ENCODE measurements around the gene ALAS1.
A peak's percentile ranks its signal among the peaks of the same experiment; 100 is the strongest.

ALAS1 gene

DNA sequence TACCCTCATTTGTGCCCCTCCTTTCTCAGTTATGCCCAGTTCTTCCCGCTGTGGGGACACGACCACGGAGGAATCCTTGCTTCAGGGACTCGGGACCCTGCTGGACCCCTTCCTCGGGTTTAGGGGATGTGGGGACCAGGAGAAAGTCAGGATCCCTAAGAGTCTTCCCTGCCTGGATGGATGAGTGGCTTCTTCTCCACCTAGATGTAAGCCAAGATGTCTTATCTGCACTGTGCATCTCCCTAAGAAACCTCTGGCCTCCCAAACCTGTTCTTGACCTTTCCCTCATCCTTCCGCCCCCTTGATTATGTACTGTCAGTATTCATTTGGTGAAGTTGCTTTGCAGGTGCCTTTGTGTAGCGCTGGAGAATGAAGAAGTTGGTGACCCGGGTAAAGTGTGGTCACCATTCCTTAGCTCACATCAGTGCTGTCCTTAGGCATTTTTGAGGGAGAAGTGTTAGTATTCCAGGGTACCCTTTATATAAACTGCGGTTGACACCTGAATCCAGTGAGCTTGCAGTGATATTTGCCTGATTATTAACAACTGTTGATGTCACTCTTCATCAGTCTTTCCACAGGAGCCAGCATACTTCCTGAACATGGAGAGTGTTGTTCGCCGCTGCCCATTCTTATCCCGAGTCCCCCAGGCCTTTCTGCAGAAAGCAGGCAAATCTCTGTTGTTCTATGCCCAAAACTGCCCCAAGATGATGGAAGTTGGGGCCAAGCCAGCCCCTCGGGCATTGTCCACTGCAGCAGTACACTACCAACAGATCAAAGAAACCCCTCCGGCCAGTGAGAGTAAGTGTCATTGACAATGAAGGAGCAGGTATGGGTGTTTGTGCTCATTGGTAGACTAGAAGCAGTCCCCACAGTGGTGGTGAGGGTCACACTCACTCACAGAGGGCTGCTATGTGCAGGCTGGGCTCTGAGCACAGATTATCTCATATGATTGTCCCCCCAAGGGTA lies 966 bp downstream of the ALAS1 start:
- no peak for DNase-seq (ENCODE audit: low read depth)

DNA sequence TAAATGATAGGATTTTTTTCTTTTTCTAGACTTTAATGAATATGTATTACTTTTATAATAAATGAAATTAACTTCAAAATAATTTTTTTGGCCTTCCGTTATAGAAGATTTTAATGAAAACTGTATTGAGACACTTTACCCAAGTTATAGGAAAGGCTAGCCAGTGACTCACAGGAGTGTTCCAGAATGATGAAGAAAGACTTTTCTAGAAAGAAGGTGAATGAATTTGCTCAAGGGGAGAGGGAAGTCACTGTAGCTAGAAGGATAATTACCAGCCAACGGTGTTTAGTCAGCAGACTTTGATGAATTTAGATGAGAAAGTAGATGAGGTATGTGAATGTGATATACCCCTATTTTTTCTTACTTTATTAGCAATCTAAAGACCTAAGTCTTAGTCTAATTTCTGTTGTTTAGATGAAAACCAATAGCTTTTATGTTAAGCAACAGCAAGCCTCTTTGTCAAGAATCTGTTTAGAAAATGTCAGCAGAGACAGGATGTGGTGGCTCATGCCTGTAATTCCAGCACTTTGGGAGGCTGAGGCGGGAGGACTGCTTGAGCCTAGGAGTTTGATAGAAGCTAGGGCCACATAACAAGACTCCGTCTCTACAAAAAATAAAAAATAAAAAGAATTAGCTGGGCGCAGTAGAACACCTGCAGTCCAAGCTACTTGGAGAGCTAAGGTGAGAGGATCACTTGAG lies 3.2 kb downstream of the ALAS1 start:
- DNase-seq (ENCODE audit: low read depth) = no peak

DNA sequence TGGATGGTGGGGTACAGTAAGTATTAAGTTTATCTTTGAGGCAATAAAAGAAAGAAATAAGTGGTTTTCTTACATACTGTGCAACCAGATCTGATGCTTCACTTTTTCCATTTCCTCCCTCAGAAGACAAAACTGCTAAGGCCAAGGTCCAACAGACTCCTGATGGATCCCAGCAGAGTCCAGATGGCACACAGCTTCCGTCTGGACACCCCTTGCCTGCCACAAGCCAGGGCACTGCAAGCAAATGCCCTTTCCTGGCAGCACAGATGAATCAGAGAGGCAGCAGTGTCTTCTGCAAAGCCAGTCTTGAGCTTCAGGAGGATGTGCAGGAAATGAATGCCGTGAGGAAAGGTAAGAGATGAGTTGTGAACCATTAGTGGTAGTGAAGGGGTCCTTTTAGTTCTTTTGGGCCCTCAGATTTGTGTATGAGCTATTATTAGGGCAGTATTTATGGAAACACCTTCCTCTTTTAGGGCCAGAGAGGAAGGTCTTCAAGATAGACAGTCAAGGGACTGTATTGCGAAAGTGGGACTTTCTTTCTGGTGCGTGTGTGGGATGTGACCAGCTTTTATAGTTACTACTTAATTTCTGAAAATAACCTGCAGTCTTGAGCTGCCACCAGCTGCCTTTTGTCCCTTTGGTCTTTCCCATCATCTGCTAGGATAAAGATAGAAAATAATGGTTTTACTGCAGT lies 4.6 kb downstream of the ALAS1 start:
- no peak for DNase-seq (ENCODE audit: low read depth)

DNA sequence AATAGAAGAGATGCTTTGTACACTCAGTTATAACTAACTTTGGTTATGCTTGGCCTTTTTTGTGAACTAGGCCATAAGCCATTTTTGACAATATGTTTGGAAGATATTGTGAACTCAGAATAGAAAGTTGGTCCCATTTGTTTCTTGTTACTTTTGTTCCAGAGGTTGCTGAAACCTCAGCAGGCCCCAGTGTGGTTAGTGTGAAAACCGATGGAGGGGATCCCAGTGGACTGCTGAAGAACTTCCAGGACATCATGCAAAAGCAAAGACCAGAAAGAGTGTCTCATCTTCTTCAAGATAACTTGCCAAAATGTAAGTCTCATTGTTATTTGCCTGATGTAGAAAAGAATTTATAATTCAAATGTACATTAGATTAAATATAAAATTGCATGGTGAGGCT lies 5.7 kb downstream of the ALAS1 start:
- no peak for DNase-seq (ENCODE audit: low read depth)

DNA sequence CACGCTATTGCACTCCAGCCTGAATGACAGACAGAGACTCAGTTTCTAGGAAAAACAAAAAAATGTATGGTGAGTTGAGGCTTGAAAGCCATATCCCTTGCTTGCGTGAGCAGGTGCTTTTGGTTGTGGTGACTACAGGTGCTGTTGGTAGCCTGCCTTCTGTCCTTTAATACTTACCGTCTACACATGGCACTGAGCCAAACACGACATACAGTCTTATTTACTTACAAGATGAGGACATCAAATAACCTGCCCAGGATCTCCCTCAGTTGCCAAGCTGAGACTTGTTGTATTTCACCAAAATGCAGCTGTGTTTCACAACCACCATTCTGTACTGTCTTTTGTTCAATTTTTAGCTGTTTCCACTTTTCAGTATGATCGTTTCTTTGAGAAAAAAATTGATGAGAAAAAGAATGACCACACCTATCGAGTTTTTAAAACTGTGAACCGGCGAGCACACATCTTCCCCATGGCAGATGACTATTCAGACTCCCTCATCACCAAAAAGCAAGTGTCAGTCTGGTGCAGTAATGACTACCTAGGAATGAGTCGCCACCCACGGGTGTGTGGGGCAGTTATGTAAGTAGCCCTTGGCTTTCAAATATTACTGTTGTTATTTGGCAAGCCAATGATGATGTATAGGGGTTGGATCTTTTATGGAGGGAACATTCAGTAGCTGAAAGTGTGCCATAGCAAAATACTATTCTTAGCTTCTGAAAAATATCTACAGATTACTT lies 6.5 kb downstream of the ALAS1 start:
- no peak for DNase-seq (ENCODE audit: low read depth)

DNA sequence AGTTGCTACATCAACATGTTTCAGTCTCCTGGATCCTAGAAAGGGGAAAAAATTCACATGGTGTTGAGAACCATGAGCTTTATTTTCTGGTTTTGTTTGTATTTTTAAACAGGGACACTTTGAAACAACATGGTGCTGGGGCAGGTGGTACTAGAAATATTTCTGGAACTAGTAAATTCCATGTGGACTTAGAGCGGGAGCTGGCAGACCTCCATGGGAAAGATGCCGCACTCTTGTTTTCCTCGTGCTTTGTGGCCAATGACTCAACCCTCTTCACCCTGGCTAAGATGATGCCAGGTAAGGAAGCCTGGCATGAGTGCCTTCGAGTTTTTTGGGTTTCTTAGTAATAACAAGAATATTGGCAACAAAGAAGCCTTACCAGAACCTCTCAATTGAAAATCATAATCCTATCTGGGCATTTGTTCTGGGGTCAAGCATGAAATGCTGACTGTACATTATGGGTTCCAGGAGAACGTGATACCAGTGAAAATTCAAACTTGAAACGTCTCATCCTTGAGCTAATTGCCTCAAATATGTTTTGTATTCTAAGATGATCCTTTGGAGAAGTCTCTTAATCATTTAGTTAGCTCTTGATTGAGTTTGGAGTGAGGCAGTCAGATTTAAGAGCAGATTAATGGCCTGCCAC lies 7.9 kb downstream of the ALAS1 start:
- no peak for DNase-seq (ENCODE audit: low read depth)

DNA sequence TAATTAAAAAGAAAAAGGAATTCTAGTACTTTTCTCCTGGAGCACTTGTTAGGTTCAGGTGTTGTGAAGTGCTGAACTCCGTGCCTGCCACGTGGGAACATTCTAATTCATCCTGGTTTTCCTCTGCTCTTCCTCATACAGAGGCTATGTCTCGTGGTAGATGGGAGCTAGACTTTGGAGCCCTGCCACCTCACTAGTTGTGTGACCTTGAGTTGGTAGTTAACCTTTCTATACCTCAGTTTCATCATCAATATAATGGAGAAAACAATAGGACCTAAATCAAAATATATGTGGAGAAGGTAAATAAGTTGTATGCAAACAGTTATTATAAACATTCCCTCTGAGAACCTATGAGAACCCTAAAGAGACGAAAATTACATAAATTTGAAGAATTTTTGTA lies 10.6 kb downstream of the ALAS1 start:
- no peak for DNase-seq (ENCODE audit: low read depth)

DNA sequence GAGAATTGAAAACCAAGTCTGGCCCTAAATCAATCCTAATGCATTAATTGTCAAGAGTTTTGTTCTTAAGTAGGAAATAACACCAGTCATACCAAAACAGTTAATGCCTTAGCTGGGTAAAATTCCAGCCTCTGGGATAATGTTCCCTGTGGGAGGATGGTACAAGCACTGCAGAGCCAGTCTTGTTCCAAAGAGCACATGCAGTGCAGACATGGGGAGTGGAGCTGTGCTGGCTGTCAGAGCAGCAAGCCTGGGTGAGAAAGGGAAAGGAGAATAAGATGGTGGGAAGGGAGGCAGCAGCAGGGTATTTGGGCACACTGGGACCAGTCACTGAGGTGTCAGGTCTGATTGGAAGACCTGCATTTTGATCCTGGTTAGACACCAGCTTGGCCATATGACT lies 12.1 kb downstream of the ALAS1 start:
- no peak for DNase-seq (ENCODE audit: low read depth)

DNA sequence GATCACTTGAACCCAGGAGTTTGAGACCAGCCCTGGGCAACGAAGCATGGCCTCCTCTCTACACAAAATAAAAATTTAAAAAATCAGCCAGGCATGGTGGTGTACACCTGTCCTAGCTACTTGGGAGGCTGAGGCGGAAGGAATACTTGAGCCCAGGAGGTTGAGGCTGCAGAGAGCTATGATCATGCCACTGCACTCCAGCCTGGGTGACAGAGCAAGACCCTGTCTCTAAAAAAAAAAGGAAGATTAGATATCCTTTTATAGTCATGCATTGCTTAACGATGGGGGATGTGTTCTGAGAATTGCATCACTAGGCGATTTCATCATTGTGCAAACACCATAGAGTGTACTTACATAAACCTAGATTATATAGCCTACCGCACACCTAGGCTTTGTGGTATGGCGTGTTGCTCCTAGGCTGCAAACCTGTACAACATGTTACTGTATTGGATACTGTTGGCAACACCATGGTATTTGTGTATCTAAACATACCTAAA lies 12.6 kb downstream of the ALAS1 start:
- DNase-seq (ENCODE audit: low read depth) = no peak

DNA sequence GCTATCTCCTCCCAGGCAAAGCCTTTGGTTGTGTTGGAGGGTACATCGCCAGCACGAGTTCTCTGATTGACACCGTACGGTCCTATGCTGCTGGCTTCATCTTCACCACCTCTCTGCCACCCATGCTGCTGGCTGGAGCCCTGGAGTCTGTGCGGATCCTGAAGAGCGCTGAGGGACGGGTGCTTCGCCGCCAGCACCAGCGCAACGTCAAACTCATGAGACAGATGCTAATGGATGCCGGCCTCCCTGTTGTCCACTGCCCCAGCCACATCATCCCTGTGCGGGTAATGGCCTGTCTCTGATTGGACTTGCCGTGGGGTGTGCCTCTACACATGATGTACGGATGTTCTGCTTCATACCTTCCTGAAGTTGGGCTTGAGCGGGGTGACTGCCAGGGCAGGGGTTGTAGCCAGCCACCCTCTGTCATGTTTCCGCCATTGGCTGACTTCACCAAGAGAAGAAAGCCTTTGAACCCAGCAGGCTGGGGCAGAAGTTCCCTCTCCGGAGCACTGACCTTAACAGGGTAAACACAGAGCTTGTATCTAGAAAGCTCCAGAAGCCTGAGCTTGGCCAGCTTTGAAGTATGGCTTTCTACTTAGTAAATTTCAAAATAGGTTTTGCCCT lies 13.4 kb downstream of the ALAS1 start:
- DNase-seq (ENCODE audit: low read depth) = no peak

DNA sequence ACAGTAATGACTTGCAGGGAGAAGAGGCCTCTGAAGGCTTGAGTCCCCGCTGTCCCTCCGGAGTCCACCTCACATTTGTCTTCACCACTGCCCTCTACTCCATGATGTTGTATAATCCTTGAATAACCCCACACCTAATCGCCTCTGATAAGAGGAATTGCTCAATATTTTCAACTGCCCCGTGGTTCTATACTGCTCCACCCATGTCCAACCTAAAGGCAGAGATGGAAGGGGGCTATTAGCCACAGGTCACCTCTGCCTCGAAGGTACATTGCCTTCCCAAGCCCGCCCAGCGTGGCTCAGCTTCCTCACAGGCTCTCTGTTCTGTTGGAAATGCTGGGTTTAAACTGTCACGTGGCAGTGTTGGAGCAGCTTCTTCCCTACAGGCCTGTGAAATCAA lies 15.0 kb downstream of the ALAS1 start:
- no peak for DNase-seq (ENCODE audit: low read depth)

DNA sequence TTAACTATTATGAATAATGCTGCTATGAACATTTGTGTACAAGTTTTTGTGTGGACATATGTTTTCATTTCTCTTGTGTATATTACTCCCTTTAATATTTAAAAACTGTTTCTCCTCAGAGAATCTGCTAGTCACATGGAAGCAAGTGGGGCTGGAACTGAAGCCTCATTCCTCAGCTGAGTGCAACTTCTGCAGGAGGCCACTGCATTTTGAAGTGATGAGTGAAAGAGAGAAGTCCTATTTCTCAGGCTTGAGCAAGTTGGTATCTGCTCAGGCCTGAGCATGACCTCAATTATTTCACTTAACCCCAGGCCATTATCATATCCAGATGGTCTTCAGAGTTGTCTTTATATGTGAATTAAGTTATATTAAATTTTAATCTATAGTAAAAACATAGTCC lies 15.9 kb downstream of the ALAS1 start:
- DNase-seq (ENCODE audit: low read depth) = no peak

DNA sequence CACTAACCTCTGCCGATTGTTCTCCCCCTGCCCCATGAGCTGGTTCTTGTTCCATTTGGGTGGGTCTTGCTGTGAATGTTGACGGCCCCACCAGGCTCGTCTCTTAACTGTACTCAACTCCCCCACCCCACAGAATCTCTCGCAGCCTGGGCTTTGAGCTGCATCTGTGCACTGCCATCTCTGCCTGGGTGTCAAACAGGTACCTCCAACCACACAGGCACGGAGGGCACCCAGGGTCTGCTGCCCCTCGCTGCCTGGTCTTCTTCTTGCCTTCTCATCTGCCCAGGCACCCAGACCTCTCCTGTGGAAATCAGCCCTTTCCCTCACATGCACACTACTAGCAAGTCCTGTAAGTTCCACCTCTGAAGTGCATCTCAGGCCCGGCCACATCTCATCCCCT lies 17.4 kb downstream of the ALAS1 start:
- DNase-seq (ENCODE audit: low read depth) = no peak

DNA sequence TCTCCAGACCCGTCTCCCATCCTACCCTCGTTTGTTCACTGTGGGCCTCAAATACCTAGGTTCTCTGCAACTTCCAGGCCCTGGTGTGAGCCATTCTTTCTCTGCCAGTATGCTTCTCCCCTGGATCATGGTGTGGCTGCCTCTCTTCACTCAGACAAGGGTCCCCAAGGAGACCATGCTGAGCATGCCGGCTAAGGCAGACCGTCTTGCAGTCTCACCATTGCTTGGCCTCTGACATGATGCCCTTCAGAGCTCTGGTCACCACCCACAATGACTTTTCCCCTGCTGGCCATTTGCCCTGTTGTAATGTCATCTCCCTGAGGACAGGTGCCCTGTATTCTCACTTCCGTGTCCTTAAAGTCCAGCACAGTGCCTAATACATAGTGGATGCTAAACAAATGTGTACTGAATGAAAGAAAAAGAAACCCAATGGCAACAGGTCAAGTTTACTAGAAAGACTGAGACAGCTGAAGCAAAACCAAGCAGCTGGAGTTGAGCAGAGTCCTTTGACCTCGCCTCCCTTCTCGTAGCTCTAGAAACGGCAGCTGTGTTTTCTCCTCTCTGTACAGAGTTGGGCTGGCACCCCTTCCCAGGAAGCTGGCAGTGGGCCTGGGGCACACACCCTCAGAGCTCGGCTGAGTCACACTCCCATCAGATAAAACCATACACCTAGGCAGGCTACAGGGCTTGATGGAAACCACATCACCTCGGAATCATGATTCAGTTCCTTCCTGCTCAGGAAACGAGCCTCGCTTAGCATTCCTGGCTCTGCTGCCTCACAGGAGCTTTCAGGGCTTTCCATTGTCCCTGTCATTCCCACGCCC lies 18.8 kb downstream of the ALAS1 start:
- peak; percentile 38 for DNase-seq (ENCODE audit: low read depth)

DNA sequence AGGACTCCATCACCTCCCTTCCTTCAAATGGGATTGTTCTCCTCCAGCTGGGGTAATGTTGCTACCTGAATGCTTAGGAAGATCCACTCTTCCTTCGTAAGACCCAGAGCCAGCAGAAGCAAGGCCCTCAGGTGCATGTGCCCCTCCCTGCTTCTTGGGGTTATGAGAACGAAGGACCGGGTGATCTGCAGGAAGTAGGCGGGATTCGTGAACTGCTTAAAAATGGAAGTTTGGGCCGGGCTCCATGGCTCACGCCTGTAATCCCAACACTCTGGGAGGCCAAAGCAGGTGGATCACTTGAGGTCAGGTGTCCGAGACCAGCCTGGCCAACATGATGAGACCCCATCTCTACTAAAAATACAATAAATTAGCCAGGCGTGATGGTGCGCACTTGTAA lies 19.4 kb downstream of the ALAS1 start:
- DNase-seq (ENCODE audit: low read depth) = no peak

DNA sequence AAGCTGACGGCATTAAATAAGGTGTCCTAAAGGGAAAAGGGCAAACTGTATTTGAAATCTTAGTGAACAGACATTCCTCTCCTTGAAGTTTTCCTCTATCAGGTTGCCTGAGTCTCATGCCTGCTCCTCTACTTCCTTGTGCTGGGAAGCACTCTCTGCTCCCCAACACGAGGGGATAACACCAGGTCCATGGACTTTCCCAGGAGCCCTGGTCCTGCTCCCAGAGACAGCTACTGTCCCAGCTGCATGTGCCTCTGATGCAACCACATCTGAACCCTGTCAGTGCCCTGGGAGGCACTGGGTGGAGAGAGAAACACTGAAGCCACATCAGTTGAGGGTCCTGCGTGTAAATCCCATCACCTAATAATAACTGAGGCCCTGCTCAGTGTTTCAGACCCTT lies 20.1 kb downstream of the ALAS1 start:
- no peak for DNase-seq (ENCODE audit: low read depth)

DNA sequence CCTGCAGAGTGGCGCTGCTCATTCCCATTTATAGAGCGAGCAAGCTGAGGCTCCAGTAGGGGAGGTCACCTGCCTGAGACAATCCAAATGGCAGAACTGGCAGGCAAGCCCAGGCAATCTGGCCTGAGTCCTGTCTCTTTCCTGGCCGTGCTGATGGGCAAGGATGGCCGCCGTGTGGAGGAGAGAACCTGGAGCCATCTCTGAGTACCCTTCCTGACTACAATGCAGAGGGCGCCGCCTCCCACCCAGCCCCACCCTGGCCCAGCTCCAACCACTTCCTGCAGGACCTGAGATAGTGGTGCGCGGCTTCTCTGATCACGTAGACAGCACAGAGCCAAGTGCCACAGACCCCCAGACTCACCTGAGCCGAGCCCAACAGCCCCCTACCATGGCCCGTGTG lies 20.5 kb downstream of the ALAS1 start:
- DNase-seq (ENCODE audit: low read depth) = no peak

DNA sequence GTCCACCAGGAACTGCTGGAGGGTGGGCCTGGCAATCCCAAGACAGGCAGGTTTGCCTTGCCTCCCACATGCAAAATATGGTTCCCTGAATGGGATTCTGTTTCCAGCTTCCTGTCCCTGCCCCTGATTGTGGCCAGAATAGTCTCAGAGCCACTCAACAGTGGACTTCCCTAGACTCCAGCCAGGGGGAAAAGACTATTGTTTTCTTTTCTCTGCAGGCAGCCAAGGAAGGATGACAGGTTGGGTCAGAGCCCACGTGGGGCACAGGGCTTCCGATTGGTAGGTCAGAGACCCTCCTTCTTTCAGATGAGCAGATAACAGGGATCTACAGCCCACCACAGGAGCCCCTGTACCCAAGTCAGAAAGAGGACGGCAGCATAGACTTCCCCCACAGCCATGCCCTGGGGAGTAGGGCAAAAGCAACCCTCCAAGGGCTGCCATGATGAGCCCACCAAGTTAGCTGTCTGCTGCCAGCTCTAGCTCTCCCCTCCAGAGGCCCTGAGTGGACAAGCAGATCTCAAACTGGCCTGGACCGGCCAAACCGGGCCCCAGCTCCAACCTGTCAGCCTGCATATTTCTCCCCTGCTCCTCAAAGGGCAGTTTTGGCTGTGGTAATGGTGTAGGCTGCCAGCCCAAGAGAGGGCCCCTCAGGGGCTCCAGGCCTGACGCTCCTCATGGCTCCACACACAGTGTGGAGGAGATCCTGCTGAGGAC lies 21.1 kb downstream of the ALAS1 start:
- no peak for DNase-seq (ENCODE audit: low read depth)

DNA sequence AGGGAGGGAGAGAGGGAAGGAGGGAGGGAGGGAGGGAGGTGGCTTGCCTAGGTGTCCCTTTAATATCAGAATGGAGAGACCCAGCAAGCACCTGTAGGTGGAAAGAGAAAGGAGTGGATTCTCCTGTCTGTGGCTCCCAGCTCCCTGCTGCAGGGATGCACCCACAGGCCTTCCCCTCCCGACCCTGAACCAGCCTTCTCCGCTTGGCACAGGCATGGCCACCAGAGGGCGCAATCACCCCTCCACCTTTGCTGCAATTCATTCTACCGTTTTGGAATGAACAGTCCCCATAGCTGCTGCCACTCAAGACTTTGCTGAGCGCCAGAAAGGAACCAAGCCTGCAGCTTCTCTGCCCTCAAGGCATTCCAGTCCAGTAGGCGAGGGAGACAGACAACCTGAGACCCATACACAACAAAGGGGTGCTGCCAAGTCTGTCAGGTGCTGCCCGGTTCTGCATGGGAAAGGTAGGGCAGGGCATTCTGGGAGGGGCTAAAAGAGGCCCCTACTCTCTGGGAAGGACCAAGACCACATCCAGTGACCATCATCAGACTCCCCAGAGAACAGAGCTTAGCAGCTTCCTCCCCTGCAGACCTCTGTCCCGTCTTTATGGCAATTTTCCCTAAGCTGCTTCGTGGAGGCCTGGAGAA lies 22.5 kb downstream of the ALAS1 start:
- DNase-seq (ENCODE audit: low read depth) = peak; percentile 83
